Measurements from ENCODE around the gene NUDT19.
"Not testable (repeated sequence)": the region's sequence is repeated elsewhere in the genome, so short reads cannot be mapped to it uniquely, and the experiment has no call there.

Gene NUDT19

DNA sequence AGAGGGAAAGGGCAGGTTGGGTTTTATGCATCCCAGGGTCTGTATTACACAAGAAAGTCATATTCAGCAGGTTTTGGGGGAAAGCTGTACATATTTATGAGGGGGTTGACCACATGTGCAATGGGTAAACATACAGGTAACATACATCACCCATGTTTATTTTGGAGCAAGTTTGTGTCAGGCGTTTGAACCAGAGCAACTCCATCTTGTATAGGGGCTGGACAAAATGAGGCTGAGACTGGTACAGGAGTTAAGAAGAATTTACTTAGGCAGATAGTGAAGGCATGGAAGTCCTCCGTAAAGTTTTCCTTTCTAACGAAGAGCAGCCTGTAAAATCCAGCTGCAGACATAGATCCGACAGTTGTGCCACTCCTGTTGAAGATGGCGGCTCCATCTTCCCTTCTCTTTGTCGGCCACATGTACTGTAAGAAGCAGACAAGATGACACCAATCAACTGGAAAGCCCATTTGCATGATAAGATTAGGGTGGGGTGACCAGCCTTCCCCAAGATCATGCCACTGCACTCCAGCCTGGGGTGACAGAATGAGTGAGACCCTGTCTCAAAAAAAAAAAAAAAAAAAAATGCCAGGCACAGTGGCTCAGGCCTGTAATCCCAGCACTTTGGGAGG is 4.7 kb upstream of the NUDT19 start:
- FAIRE-seq: no peak
- DNase-seq (ENCODE audit: insufficient read length, low spot score): no peak
- TF ChIP-seq, protein P1, sequence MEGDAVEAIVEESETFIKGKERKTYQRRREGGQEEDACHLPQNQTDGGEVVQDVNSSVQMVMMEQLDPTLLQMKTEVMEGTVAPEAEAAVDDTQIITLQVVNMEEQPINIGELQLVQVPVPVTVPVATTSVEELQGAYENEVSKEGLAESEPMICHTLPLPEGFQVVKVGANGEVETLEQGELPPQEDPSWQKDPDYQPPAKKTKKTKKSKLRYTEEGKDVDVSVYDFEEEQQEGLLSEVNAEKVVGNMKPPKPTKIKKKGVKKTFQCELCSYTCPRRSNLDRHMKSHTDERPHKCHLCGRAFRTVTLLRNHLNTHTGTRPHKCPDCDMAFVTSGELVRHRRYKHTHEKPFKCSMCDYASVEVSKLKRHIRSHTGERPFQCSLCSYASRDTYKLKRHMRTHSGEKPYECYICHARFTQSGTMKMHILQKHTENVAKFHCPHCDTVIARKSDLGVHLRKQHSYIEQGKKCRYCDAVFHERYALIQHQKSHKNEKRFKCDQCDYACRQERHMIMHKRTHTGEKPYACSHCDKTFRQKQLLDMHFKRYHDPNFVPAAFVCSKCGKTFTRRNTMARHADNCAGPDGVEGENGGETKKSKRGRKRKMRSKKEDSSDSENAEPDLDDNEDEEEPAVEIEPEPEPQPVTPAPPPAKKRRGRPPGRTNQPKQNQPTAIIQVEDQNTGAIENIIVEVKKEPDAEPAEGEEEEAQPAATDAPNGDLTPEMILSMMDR (IDR thresholded peaks at IDR 0.05; ENCODE audit: insufficient read depth, missing control alignments): no peak

DNA sequence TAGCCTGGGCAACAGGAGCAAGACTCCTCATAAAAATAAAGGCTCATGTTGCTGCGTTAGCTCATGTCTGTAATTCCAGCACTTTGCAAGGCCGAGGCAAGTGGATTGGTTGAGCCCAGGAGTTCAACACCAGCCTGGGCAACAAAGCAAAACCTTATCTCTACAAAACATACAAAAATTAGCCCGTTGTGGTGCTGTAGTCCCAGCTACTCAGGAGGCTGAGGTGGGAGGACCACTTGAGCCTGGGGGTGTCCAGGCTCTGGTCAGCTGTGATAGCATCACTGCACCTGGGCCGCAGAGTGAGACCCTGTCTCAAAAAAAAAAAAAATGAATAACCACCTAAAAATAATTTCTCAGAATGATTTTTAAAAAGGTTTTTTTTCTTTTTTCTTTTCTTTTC is 3.9 kb upstream of the NUDT19 start:
- no peak for DNase-seq (ENCODE audit: insufficient read length, low spot score)
- FAIRE-seq: no peak
- TF ChIP-seq, protein P1 (IDR thresholded peaks at IDR 0.05; ENCODE audit: insufficient read depth, missing control alignments): no peak

DNA sequence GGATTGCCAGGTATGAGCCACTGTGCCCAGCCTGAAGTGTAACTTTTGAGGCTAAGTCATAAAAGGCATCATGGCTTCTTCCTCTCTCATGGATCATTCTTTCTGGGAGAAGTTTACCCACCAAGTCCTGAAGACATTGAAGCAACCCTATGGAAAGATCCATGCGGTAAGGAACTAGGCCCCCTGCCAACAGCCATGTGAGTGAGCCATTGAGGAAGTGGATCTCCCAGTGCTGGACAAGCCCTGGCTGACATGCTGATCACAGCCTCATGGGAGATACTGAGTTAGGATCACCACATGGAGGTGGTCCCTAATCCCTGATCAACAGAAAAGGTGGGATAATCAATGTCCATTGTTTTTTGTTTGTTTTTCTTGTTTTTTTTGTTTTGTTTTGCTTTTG is 3.3 kb upstream of the NUDT19 start:
- DNase-seq (ENCODE audit: insufficient read length, low spot score) (no peak), FAIRE-seq (no peak)
- TF ChIP-seq, protein P1 (IDR thresholded peaks at IDR 0.05; ENCODE audit: insufficient read depth, missing control alignments): no peak

DNA sequence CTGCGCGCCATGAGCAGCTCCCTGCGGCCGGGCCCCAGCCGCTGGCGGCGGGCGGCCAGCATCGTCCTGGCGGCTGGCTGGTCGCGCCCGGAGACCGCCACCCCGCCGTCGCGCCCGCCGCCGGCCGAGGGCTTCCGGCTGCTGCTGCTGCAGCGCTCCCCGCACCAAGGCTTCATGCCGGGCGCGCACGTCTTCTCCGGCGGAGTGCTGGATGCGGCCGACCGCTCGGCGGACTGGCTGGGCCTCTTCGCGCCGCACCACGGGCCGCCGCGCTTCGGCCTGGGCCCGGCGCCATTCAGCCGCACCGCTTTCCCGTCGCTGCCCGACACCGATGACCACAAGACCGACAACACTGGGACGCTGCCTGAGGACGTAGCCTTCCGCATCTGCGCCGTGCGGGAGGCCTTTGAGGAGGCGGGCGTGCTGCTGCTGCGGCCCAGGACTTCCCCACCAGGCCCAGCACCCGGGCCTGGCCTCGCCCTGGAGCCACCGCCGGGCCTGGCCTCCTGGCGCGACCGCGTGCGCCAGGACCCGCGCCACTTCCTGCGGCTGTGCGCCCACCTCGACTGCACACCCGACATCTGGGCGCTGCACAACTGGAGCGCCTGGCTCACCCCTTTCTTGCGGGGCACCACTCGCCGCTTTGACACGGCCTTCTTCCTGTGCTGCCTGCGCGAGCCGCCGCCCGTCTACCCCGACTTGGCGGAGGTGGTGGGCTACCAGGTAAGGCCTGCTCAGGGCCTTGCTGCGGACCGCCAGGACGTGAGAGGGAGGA is 518 bp downstream of the NUDT19 start:
- TF ChIP-seq, protein P1 (IDR thresholded peaks at IDR 0.05; ENCODE audit: insufficient read depth, missing control alignments): no peak
- FAIRE-seq (no peak), DNase-seq (ENCODE audit: insufficient read length, low spot score) (no peak)

DNA sequence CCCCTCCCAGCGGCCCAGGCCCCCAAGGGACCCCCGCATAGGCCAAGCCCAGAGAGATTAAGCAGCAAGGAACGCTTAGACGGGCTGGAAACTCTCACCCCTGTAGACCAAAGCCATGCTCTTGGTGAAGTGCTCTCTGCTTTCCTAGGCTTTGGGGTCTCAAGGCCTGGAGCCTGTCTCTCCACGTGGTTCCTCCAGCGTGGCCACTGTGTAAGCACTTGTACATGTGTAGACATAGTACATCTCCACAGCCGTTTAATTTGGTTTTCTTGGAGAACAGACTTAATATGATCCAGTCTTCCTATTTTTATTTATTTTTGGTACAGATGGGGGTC is 1.1 kb downstream of the NUDT19 start:
- FAIRE-seq: no peak
- DNase-seq (ENCODE audit: insufficient read length, low spot score): no peak
- TF ChIP-seq, protein P1 (IDR thresholded peaks at IDR 0.05; ENCODE audit: insufficient read depth, missing control alignments): no peak

DNA sequence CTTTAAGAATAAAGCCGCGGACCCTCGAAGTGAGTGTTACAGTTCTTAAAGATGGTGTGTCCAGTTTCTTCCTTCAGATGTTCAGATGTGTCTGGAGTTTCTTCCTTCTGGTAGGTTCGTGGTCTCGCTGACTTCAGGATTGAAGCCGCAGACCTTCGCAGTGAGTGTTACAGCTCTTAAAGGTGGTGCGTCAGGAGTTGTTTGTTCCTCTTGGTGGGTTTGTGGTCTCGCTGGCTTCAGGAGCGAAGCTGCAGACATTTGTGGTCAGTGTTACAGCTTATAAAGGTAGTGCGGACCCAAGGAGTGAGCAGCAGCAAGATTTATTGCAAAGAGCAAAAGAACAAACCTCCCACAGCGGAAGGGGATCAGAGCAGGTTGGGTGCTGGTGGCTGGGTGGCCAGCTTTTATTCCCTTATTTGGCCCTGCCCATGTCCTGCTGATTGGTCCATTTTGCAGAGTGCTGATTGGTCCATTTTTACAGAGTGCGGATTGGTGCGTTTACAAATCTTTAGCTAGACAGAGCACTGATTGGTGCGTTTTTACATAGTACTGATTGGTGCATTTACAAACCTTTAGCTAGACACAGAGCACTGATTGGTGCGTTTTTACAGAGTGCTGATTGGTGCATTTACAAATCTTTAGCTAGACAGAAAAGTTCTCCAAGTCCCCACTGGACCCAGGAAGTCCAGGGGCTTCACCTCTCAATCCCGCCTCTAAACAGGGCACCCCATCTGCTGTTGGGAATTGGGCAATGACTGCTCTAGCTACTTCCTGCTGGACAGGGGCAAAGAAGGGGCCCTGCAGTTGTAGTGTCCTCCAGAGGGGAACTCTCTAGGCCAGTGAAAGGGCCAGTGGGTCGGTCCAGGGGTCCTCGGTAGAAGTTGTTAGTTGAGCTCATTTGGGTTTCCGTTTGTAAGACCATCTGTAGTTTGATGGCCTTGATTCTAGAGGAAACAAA is 1.8 kb downstream of the NUDT19 start:
- not testable (repeated sequence) for FAIRE-seq; DNase-seq (ENCODE audit: insufficient read length, low spot score)

DNA sequence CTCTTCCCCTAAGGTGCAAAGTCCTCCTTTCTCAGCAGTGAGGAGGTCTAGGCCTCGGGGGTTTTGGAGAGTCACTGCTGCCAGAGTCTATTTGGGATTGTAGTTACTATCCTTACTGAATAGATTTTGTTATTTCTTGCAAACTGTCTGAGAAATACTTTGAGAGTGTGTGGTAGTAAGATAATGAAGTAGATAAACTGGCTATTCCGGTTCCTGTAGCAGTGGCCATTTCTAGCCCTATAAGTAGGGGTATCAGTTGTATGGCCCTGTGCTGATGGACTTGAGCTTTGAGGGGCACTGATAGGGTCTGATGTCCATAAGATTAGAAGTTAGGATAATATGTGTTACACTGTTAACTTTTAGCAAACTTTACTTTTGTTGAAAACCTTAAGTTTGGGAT is 2.7 kb downstream of the NUDT19 start:
- FAIRE-seq; DNase-seq (ENCODE audit: insufficient read length, low spot score): not testable (repeated sequence)

DNA sequence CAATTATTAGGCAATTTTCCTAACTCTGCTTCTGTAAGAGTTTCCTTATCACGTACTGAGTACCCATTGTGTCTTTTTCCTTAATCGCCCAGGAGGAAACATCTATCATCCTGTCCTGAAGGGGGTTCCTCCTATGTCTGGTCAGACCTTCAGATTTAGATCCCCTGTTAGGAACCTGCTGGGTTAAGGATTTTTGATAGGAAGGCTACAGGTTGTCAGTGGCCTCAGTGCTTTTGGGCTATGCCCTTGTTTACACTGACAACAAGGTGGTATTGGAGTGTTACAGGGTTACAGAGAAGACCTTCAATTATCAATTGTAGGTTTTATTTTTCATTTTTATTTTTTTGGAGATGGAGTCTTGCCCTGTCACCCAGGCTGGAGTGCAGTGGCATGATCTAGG is 3.2 kb downstream of the NUDT19 start:
- not testable (repeated sequence) for DNase-seq (ENCODE audit: insufficient read length, low spot score); FAIRE-seq

DNA sequence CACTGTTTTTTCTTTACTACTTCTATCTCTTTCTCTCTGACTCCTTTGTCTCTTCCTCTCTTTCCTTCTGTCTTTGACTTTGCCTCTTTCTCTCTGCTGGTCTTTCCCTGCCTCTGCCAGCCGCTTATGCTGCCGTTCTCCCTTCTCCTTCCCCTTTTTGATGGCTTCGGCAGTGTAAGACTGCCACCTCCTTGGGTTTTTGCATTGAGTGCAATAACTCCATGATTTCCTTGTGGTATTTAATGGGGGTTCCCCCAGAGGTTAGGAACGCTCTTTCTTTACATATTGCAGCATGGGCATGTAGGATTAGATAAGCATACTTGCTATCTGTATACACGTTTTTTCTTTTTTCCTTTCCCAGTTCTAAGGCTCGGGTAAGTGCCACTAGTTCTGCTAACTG is 3.9 kb downstream of the NUDT19 start:
- FAIRE-seq; DNase-seq (ENCODE audit: insufficient read length, low spot score): not testable (repeated sequence)

DNA sequence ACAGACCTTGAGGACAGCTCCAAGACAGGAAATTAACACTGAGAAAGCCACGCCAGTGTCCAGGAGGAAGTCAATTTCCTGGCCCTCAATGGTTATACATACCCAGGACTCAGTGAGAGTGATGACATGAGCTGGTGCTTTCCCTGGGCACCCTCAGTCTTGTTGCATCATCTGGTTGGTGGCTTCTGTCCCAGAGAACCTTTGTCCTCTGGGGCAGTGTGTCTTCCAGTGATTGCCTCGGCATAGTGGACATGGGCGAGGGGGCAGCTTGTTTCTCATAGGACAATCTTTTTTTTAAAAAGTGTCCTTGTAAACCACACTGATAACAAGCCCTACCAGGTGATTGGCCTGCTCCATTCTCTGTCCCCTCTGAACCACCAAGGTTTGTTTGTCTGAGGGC is 5.2 kb downstream of the NUDT19 start:
- not testable (repeated sequence) for FAIRE-seq; DNase-seq (ENCODE audit: insufficient read length, low spot score)

DNA sequence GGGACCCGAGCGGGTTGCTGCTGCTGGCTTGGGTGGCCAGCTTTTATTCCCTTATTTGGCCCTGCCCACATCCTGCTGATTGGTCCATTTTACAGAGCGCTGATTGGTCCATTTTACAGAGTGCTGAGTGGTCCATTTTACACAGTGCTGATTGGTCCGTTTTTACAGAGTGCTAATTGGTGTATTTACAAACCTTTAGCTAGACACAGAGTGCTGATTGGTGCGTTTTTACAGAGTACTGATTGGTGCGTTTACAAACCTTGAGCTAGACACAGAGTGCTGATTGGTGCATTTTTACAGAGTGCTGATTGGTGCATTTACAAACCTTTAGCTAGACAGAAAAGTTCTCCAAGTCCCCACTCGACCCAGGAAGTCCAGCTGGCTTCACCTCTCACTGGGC is 8.5 kb downstream of the NUDT19 start:
- FAIRE-seq; DNase-seq (ENCODE audit: insufficient read length, low spot score): not testable (repeated sequence)

Data from D721Med (cell line).